HG03196 (cell line): ENCODE measurements around the gene CLDN9.

Experiments used
- ATAC-seq: cut with Tn5 transposase; IDR thresholded peaks from one replicate; pipeline ENCODE4 v1.9.1; 2021; ENCODE audit not compliant: unreplicated experiment

Gene CLDN9

DNA sequence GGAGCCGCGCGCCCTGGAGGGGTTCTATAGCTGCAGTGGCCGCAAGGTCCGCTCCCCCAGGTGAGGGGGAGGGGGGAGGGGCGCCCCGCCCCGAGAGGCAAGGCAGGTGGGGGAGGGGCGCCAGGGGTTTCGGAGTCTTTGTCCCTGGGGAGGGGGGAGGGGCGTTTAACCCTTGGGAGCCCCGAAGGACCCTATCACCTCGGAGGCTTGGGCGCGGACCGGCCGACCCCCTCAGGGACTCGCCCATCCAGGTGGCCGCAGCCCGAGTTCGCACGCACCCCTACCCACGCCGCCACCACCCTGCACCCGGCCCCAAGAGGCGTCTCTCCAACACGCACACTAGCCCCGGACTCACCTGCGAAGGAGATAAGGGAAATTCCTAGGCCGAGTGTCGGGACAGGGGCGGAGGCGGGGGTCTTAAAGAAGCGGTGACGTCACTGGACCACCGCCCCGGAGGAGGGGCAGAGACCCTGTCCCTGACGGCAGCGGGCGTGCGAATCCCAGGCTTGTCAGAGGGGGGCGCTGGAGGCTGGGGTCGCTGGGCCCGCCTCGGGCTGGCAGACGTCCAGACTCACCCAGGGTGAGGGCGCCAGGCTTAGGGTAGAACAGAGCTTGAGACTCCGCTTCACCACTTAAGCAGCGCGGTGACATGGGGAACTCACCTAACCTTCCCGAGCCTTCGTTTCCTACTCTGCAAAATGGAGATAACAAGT, 5.2 kb downstream of the CLDN9 start, which contains the start of gene CLDN6:
Gene CLDN6 (minus strand): TSS at position 390 of the 713 bp plus-strand sequence. CDS start 2,162 bp downstream, outside the sequence.
- ATAC-seq: no peak

GRCh38 chr16:3019594-3020246, 7.0 kb downstream of the CLDN9 start:
- no peak for ATAC-seq

DNA sequence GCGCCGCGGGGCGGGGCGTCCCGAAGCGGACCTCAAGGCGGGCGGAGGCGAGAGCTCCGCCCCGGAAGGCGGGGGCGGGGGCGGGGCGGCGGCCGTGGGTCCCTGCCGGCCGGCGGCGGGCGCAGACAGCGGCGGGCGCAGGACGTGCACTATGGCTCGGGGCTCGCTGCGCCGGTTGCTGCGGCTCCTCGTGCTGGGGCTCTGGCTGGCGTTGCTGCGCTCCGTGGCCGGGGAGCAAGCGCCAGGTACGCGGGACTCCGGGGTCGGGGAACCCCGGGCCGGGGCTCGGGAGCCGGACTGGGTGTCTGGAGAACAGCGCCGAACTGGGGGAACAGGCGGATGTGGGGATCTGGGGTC, 7.5 kb downstream of the CLDN9 start, which contains the start of gene TNFRSF12A:
Gene TNFRSF12A (plus strand): TSS at position 122 of the 357 bp plus-strand sequence. CDS start 30 bp downstream, at position 152.
- no peak for ATAC-seq

GRCh38 chr16:3020604-3021448, 8.1 kb downstream of the CLDN9 start:
- ATAC-seq: no peak

- ATAC-seq: no peak
These were observed 8.9 kb downstream of the CLDN9 start for GRCh38 chr16:3021449-3022207.

DNA sequence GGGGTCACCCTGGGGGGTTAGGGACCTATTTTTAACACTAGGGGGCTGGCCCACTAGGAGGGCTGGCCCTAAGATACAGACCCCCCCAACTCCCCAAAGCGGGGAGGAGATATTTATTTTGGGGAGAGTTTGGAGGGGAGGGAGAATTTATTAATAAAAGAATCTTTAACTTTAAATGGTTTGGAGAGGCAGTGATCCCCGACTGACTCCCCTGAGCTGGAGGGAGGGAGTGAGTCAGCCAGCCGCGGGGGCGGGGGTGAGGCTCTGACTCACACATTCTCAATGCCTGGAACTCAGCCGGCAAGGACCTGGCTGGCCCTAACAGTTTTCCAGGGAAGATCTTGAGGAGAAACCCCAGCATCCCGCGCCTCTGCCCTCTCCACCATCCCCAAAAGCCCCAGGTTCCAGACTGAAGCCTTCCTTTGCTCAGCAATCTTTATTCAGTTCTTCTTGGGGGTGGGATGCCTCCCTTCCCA, 9.5 kb downstream of the CLDN9 start:
- ATAC-seq: no peak

DNA sequence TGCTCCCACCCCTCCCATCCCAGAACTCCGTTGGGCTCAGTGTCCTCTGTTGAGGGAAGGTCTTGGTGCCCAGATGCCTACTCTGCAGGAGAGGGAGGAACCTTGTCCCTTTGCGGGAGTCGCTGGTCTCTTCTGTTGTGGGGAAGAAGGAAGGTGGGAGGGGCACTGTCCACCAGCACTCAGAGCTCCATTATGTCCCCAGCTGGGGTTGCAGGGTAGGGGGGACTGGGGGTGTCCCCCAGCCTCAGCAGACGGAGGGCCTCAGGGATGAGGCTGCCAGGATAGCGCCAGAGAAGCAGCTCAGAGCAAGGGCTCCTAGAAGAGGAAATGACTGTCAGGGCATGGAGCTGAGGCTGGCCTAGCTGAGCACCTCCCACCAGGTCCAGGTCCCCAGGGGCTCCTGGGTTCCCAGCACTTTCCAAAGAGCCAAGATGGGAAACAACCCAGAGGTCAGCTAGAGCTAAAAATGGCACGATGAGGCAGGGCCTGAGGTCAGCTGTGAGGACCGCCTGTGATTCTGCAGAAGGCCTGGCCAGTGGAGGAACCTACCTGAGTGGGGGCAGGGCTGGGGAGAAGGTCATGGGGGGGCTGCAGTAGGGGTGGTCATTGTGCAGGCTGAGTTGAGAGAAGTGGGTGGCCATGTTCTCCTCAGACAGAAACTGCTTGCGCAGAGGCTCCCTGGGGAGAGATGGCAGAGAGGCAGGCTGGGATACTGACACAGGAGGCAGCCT, 10.1 kb downstream of the CLDN9 start:
- no peak for ATAC-seq

- peak; percentile 2 for ATAC-seq
These were observed 10.6 kb downstream of the CLDN9 start for GRCh38 chr16:3023415-3023668.

GRCh38 chr16:3023669-3024478, 11.2 kb downstream of the CLDN9 start, which contains the start of the genes HCFC1R1 and THOC6:
Gene HCFC1R1 (minus strand): TSS chr16:3023942. CDS start chr16:3023941, 1 bp downstream.
Gene THOC6 (plus strand): TSS chr16:3024035. CDS start chr16:3024327, 292 bp downstream.
- peak; percentile 65 for ATAC-seq

- no peak for ATAC-seq
These were observed 12.6 kb downstream of the CLDN9 start for GRCh38 chr16:3025032-3026002.

DNA sequence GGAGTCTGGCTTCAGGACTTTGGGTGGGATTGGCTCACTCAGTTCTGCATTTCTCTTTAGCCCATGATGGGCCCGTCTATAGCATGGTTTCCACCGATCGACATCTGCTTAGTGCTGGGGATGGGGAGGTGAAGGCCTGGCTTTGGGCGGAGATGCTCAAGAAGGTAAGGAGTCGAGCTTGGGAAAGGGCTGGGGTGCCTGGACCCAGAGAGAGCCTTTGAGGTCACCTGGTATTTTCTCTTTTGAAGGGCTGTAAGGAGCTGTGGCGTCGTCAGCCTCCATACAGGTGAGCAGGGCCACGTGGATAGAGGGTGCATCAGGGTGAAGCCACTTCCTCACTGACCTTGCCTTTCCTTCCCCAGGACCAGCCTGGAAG, 13.3 kb downstream of the CLDN9 start:
- no peak for ATAC-seq

DNA sequence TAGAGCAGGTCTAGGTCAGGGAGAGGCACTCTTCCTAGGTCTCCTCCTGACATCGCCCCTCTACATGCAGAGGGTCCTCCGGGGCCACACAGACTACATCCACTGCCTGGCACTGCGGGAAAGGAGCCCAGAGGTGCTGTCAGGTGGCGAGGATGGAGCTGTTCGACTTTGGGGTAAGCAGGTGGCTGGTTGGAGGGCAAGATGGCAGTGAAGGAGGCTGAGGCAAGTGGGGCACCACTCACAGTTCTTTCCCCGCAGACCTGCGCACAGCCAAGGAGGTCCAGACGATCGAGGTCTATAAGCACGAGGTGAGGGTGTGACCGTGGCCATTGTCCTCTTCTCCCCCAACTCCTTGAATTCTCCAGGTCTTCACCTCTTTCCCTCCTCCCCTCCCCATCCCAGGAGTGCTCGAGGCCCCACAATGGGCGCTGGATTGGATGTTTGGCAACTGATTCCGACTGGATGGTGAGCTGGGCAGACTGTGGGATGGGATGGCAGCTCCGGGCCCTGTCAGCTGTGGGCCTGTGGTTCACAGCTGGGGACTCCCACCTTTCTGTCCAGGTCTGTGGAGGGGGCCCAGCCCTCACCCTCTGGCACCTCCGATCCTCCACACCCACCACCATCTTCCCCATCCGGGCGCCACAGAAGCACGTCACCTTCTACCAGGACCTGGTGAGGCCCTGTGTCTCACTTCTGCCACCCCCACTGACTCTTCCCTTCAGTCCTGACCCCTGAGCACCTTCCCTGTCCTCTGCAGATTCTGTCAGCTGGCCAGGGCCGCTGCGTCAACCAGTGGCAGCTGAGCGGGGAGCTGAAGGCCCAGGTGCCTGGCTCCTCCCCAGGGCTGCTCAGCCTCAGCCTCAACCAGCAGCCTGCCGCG, 14.1 kb downstream of the CLDN9 start:
- ATAC-seq: no peak

GRCh38 chr16:3027489-3027795, 14.7 kb downstream of the CLDN9 start:
- no peak for ATAC-seq

DNA sequence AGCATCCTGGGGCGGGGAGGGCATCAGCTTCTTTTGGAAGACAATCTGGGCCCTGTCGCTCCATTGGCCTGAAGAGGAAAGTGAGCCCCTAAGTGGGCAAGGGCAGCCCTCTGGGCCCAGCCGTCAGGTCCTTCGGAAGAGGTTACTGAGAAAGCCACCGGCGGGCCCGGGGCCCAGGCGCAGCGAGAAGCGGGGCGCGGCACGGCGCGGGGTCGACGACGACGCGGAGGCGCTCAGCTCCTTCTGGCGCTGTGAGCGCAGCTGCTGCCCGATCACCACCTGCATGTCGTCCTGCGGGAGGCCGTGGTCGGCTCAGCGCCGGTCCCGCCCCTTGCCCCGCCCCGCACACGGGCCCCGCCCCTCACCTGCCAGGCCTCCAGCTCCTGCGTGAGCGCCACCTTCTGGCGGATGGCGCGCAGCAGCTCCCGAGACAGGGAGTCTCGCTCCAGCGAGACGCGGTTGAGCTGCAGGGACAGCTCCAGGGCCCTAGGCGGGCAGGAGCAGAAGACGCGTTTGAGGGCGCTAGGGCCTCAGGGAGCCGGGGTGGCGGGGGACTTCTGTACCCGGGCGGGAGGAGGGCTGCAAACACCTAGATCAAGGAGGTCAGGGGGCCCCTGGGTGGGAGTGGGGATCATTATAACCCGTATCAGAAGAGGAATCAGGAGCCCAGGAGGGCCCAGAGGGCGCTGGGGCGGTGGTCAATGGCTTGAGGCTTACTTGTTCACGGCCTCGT, 15.4 kb downstream of the CLDN9 start:
- ATAC-seq: peak; percentile 23

DNA sequence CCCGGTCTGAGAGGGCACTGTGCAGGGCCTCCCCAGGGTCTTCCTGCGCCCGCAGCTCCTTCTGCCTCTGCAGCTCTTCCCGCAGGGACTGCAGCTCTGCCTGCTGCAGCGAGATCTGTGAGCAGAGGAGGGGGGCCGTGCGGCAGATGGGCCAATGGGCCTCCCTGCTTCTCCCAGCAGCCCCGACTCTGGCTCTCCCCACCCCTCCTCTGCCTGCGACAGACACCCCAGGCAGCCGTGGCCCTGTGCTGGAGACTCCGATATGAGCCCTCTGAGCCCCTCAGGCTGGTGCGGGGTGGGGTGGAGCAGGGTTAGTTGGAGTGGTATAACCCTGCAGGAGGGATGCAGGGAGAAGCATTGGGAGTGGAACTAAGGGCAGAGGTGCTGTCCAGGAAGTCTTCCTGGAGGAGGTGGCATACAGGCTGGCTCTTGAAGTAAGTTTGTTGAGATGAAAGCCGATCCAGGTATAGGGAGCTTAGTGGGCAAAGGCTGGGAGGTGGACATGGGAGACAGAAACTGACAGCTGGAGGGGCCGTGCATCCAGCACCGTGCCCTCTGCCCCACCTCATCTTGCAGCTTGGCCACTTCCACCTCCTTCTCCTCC, 16.1 kb downstream of the CLDN9 start:
- no peak for ATAC-seq

GRCh38 chr16:3029491-3030221, 16.9 kb downstream of the CLDN9 start:
- no peak for ATAC-seq
